Prostate gland (tissue), 2 donors: ENCODE measurements around the gene OR1F1. TPM values are rescaled to one million over a fixed set of nuclear protein-coding genes. Genes with fewer than 3 reads are reported as not detected.

Experiments used
- DNase-seq: peaks from one replicate; pipeline ENCODE4 v3.0.0-alpha.2; 2019; ENCODE audit warnings: low spot score
- H3K27ac ChIP-seq, 2 donors: fragments of 200-600 bp; sonication (generic); 2 replicates each; pipeline ENCODE4 v1.5.1; 2017 to 2019
- H3K27me3 ChIP-seq: fragments of 200-600 bp; sonication (generic); replicated peaks from 2 replicates; pipeline ENCODE4 v1.5.1; 2019; ENCODE audit not compliant: insufficient read depth
- H3K36me3 ChIP-seq, 2 donors: fragments of 200-600 bp; sonication (generic); 1 replicate in 1 of 2; 2 replicates in 1 of 2; pipeline versions ENCODE4 v1.5.1 to v1.8.1; 2017 to 2019
- H3K4me1 ChIP-seq: fragments of 200-600 bp; sonication (generic); replicated peaks from 2 replicates; pipeline ENCODE4 v1.5.1; 2019
- H3K4me3 ChIP-seq, 2 donors: fragments of 200-600 bp; sonication (generic); 2 replicates each; pipeline ENCODE4 v1.5.1; 2017 to 2019
- H3K9me3 ChIP-seq: fragments of 200-600 bp; sonication (generic); 2 replicates; pipeline ENCODE4 v1.5.1; 2017
- CTCF ChIP-seq, 4 experiments: fragments of 200-600 bp in 2 of 4; fragments of 450-650 bp in 2 of 4; sonication (generic) in 2 of 4; IDR thresholded peaks; 1 replicate in 3 of 4; 2 replicates in 1 of 4; pipeline ENCODE4 v1.5.1; 2016 to 2019; ENCODE audit warnings: antibody characterized with exemption in 4 of 4, mild to moderate bottlenecking in 2 of 4, moderate library complexity in 2 of 4
- POLR2A ChIP-seq: fragments of 450-650 bp; IDR thresholded peaks from one replicate; pipeline ENCODE4 v1.6.1; 2016; ENCODE audit warnings: antibody characterized with exemption, mild to moderate bottlenecking
- POLR2AphosphoS5 ChIP-seq: sonication (generic); formaldehyde crosslinking; IDR thresholded peaks from one replicate; pipeline ENCODE4 v1.6.1; 2017; ENCODE audit warnings: antibody characterized with exemption
- WGBS: methylation state at CpG from one replicate; pipeline ENCODE4 v1.1.5; 2018; 5-methylcytosine and 5-hydroxymethylcytosine counted together
- intact Hi-C: fragments of 100-400 bp; cut with DNase I; formaldehyde crosslinking; loops from one replicate; pipeline ENCODE4 v1.14.2; 2022
- total RNA-seq, 2 donors: library from RNA; depleted of rRNA; stranded (reverse); fragments of >200 nt; gene quantifications; one replicate each; pipeline ENCODE4 v1.1.0, GENCODE V29; 2016

Gene OR1F1
- total RNA-seq, 2 donors from 2014 or later = not detected

DNA sequence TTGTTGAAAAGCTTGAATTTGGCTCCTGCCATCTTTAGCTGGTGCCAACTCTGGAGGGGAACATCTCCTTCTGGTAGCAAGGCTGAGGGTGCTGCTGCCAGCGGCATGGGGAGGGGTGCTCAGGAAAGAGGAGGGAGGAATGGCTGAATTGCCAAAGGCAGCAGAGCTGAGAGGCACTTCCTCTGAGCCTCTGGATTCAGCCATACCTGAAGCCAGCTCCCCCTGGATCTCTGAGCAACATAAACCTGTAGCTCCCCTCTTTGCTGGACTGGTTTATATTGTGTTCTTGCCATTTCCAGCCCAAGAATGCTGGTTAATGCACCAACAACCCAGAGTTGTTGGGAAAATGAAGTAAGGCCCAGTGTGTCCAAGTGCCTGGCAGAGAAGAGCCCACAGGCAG is 61.0 kb downstream of the OR1F1 start:
- Histone ChIP-seq H3K27me3 (no peaks in the 10 kb centered on the region), H3K9me3 (no peaks in the 10 kb centered on the region), H3K4me1 (no peaks in the 10 kb centered on the region), H3K27ac (no peak overlapping the region), H3K4me3 (no peak overlapping the region), H3K36me3 (no peaks in the 10 kb centered on the region)
- intact Hi-C loops = no loop called here
- no peak for DNase-seq
- no peak for TF ChIP-seq POLR2A
- TF ChIP-seq POLR2AphosphoS5 = no peak
- TF ChIP-seq CTCF (IDR thresholded peaks at IDR 0.05) = no peak
- WGBS = 67% methylated on average over 1 of the region's 1 CpG

DNA sequence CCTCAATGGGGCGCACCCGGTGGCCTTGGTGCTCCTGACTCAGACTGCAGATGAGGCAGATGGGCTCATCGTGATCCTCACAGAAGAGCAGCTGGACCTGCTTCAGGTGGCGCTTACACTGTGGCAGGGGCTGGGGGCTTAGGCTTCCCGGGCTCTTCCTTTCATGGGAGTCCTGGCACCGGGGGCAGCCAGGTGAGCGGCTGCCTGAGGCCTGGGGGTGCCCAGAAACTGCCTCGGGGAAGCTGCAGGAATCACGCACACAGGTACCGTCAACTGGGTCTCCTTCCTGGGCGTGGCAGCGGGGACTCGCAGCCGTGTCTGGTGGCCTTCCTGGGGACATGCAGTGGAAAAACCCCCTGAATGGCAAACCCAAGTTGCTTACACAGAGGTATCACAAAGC is 61.4 kb downstream of the OR1F1 start:
- DNase-seq = no peak
- H3K27ac ChIP-seq = no peak overlapping the region
- H3K36me3 ChIP-seq = no peaks in the 10 kb centered on the region
- no peak overlapping the region for H3K4me3 ChIP-seq
- H3K9me3 ChIP-seq = no peaks in the 10 kb centered on the region
- no peaks in the 10 kb centered on the region for H3K27me3 ChIP-seq
- intact Hi-C loops = no loop called here
- H3K4me1 ChIP-seq = no peaks in the 10 kb centered on the region
- 82% methylated on average over 9 of the region's 14 CpGs for WGBS
- TF ChIP-seq POLR2A (no peak), CTCF (IDR thresholded peaks at IDR 0.05) (no peak), POLR2AphosphoS5 (no peak)

DNA sequence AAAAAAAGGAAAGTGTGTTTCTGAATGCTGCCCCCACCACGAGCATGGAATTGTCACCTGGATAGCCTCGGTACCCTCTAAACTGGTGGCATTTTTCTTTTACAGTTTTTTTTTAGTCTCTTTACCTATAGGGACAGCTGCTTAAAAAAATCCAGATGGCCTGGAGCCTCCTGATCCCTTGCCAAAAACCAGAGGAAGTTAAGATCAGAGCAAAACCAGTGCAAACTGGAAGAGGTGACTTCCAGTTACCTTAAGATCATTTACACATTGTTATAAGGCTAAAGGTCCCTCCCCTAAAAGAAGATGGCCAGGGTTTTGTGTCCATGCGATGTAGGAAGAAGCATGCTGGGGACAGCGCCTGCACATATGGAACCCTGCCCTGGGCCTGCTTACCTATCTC is 65.0 kb downstream of the OR1F1 start:
- WGBS = 78% methylated on average over 4 of the region's 4 CpGs

GRCh38 chr16:3254309-3254708 is 66.3 kb downstream of the OR1F1 start:
- H3K4me1 ChIP-seq = no peaks in the 10 kb centered on the region
- TF ChIP-seq POLR2AphosphoS5 (no peak), CTCF (IDR thresholded peaks at IDR 0.05) (no peak), POLR2A (no peak)
- no peaks in the 10 kb centered on the region for H3K9me3 ChIP-seq
- H3K36me3 ChIP-seq = no peaks in the 10 kb centered on the region
- no peak for DNase-seq
- no peaks in the 10 kb centered on the region for H3K27me3 ChIP-seq
- WGBS = 45% methylated on average over 22 of the region's 35 CpGs
- H3K4me3 ChIP-seq = no peak overlapping the region
- no peak overlapping the region for H3K27ac ChIP-seq
- intact Hi-C loops = no loop called here

More for the DNA sequence above, 65.0 kb downstream of the OR1F1 start:
- H3K4me1 ChIP-seq = no peaks in the 10 kb centered on the region
- no peak for DNase-seq
- no peak for TF ChIP-seq POLR2A
- intact Hi-C loops = no loop called here
- H3K36me3 ChIP-seq = no peaks in the 10 kb centered on the region
- H3K27me3 ChIP-seq = no peaks in the 10 kb centered on the region
- no peak overlapping the region for H3K27ac ChIP-seq
- H3K4me3 ChIP-seq = no peak overlapping the region
- H3K9me3 ChIP-seq = no peaks in the 10 kb centered on the region

Other genes starting within 250 kb of the OR1F1 start
- gene KREMEN2, start 223.9 kb upstream of the OR1F1 start, total RNA-seq = 1 to 10 TPM; 1.4 to 4.0 TPM
- gene PAQR4, start 218.9 kb upstream of the OR1F1 start, total RNA-seq = 10 to 100 TPM in 1 of 2 donors, 1 to 10 TPM in 1; 9.1 to 25.1 TPM
- 10 to 100 TPM in 1 of 2 donors, 1 to 10 TPM in 1; 4.1 to 25.5 TPM for gene PKMYT1, start 207.8 kb upstream of the OR1F1 start, total RNA-seq
- under 1 TPM in 1 of 2 donors, not detected in 1; 0.91 TPM for gene CLDN9, start 175.3 kb upstream of the OR1F1 start, total RNA-seq
- gene CLDN6, start 170.0 kb upstream of the OR1F1 start, total RNA-seq = under 1 TPM in 1 of 2 donors, not detected in 1; 0.14 TPM
- gene TNFRSF12A, start 167.8 kb upstream of the OR1F1 start, total RNA-seq = 10 to 100 TPM; 57.4 to 59.0 TPM
- 10 to 100 TPM; 52.4 to 67.0 TPM for gene HCFC1R1, start 164.3 kb upstream of the OR1F1 start, total RNA-seq
- gene THOC6, start 164.2 kb upstream of the OR1F1 start, total RNA-seq = 10 to 100 TPM; 22.9 to 28.0 TPM
- gene BICDL2, start 151.3 kb upstream of the OR1F1 start, total RNA-seq = 10 to 100 TPM; 54.6 to 59.6 TPM
- gene MMP25, start 141.6 kb upstream of the OR1F1 start, total RNA-seq = 1 to 10 TPM in 1 of 2 donors, under 1 TPM in 1; 0.74 to 1.4 TPM
- 10 to 100 TPM; 13.5 to 33.3 TPM for gene IL32, start 122.6 kb upstream of the OR1F1 start, total RNA-seq
- under 1 TPM in 1 of 2 donors, not detected in 1; 0.57 TPM for gene ZSCAN10, start 88.9 kb upstream of the OR1F1 start, total RNA-seq
- gene ZNF205, start 75.6 kb upstream of the OR1F1 start, total RNA-seq = 10 to 100 TPM; 20.9 to 27.0 TPM
- 10 to 100 TPM; 18.4 to 28.1 TPM for gene ZNF213, start 53.2 kb upstream of the OR1F1 start, total RNA-seq
- 10 to 100 TPM in 1 of 2 donors, 1 to 10 TPM in 1; 8.2 to 18.6 TPM for gene ZNF200, start 47.0 kb downstream of the OR1F1 start, total RNA-seq
- gene MEFV, start 68.4 kb downstream of the OR1F1 start, total RNA-seq = 1 to 10 TPM in 1 of 2 donors, under 1 TPM in 1; 0.77 to 5.9 TPM
- gene ZNF263, start 95.3 kb downstream of the OR1F1 start, total RNA-seq = 10 to 100 TPM; 51.2 to 88.8 TPM
- 10 to 100 TPM in 1 of 2 donors, 1 to 10 TPM in 1; 4.4 to 15.5 TPM for gene TIGD7, start 117.2 kb downstream of the OR1F1 start, total RNA-seq
- gene ZNF75A, start 117.3 kb downstream of the OR1F1 start, total RNA-seq = 10 to 100 TPM; 34.9 to 41.5 TPM
- 1 to 10 TPM in 1 of 2 donors, not detected in 1; 1.1 TPM for gene OR2C1, start 167.7 kb downstream of the OR1F1 start, total RNA-seq
- gene ZSCAN32, start 212.8 kb downstream of the OR1F1 start, total RNA-seq = 10 to 100 TPM; 15.2 to 17.4 TPM
- gene ZNF174, start 213.0 kb downstream of the OR1F1 start, total RNA-seq = 10 to 100 TPM; 11.2 to 19.8 TPM